ENCODE data around the gene PMS1.

- TF ChIP-seq POLR2A (IDR thresholded peaks at IDR 0.05; ENCODE audit: low read depth) (no peak), CTCF (IDR thresholded peaks at IDR 0.05) (peak; percentile 15 to 35 (median 20))
Measured at GRCh38 chr2:189798312-189799029, 14.2 kb downstream of the PMS1 start.
